Ishikawa (cell line): Measurements from ENCODE around the gene RNU5D-1.

Source experiments
- RAD21 ChIP-seq: IDR thresholded peaks from 2 replicates; pipeline ENCODE4 v1.6.1; 2012; ENCODE audit warnings: low read depth
- REST ChIP-seq: IDR thresholded peaks from 2 replicates; pipeline ENCODE4 v1.6.1; 2012; ENCODE audit warnings: low read depth, mild to moderate bottlenecking
- TCF12 ChIP-seq: IDR thresholded peaks from 2 replicates; pipeline ENCODE4 v1.6.1; 2012; ENCODE audit warnings: low read depth
- TEAD4 ChIP-seq: IDR thresholded peaks from 2 replicates; pipeline ENCODE4 v1.6.1; 2012
- YY1 ChIP-seq: IDR thresholded peaks from 2 replicates; pipeline ENCODE4 v1.6.1; 2012; ENCODE audit warnings: low read depth

- TF ChIP-seq REST = no peak
- no peak for TF ChIP-seq TEAD4
- TF ChIP-seq TCF12 = no peak
- TF ChIP-seq RAD21 = no peak
- no peak for TF ChIP-seq YY1
Measured at GRCh38 chr1:44735992-44736391, 5.0 kb upstream of the RNU5D-1 start.
